ENCODE data around the gene WWOX.

The WWOX gene

GRCh38 chr16:78709137-78709884 is 609.9 kb downstream of the WWOX start:
- DNase-seq = no peak

- no peak for DNase-seq
These were observed 615.7 kb downstream of the WWOX start for GRCh38 chr16:78715106-78715505.

GRCh38 chr16:78715673-78716072 is 616.2 kb downstream of the WWOX start:
- DNase-seq = no peak

GRCh38 chr16:78718141-78718540 is 618.7 kb downstream of the WWOX start:
- DNase-seq = no peak

GRCh38 chr16:78720416-78720815 is 621.0 kb downstream of the WWOX start:
- DNase-seq = no peak

GRCh38 chr16:78727536-78727935 is 628.1 kb downstream of the WWOX start:
- DNase-seq = no peak

- no peak for DNase-seq
These were observed 630.2 kb downstream of the WWOX start for GRCh38 chr16:78729687-78730086.

GRCh38 chr16:78731785-78732184 is 632.3 kb downstream of the WWOX start:
- no peak for DNase-seq

GRCh38 chr16:78732696-78733095 is 633.2 kb downstream of the WWOX start:
- no peak for DNase-seq

- no peak for DNase-seq
These were observed 635.9 kb downstream of the WWOX start for GRCh38 chr16:78735337-78735736.

GRCh38 chr16:78737630-78738029 is 638.2 kb downstream of the WWOX start:
- DNase-seq = no peak

- no peak for DNase-seq
These were observed 639.1 kb downstream of the WWOX start for GRCh38 chr16:78738557-78738956.

GRCh38 chr16:78740269-78740668 is 640.8 kb downstream of the WWOX start:
- no peak for DNase-seq

GRCh38 chr16:78742501-78743283 is 643.2 kb downstream of the WWOX start:
- no peak for DNase-seq

- DNase-seq = no peak
These were observed 644.1 kb downstream of the WWOX start for GRCh38 chr16:78743556-78743955.

- DNase-seq = no peak
These were observed 644.6 kb downstream of the WWOX start for GRCh38 chr16:78744099-78744498.

GRCh38 chr16:78744796-78745107 is 645.3 kb downstream of the WWOX start:
- DNase-seq = no peak

- no peak for DNase-seq
These were observed 645.9 kb downstream of the WWOX start for GRCh38 chr16:78745108-78746019.

GRCh38 chr16:78746718-78747117 is 647.3 kb downstream of the WWOX start:
- no peak for DNase-seq

GRCh38 chr16:78748220-78748929 is 648.9 kb downstream of the WWOX start:
- DNase-seq = peak; percentile 72

- DNase-seq = no peak
These were observed 650.4 kb downstream of the WWOX start for GRCh38 chr16:78749745-78750268.

- DNase-seq = no peak
These were observed 651.2 kb downstream of the WWOX start for GRCh38 chr16:78750611-78751010.

- no peak for DNase-seq
These were observed 652.1 kb downstream of the WWOX start for GRCh38 chr16:78751601-78752000.

All from DMS79 treated with DMSO at 0.1 percent for 48 hours (cell line).